Thymus (tissue), 11 donors: ENCODE measurements around the gene PLCD1. TPM values are rescaled to one million over a fixed set of nuclear protein-coding genes. Genes with fewer than 3 reads are reported as not detected.
A peak's percentile ranks its signal among the peaks of the same experiment; 100 is the strongest.
"Not testable (repeated sequence)": the region's sequence is repeated elsewhere in the genome, so short reads cannot be mapped to it uniquely, and the experiment has no call there.

ENCODE experiments used
- DNase-seq, 9 donors: peaks; one replicate each; pipeline ENCODE4 v3.0.0-alpha.2; 2013; ENCODE audit warnings: low spot score in 9 of 9, low read depth in 6 of 9, missing footprints in 1 of 9
- H3K27ac ChIP-seq, 2 donors: one replicate each; pipeline ENCODE4 v1.5.1; 2013; ENCODE audit warnings: control low read depth in 1 of 2, low read depth in 1 of 2, low read length in 1 of 2, mild to moderate bottlenecking in 1 of 2, moderate library complexity in 1 of 2
- H3K27me3 ChIP-seq, 2 donors: one replicate each; pipeline ENCODE4 v1.5.1; 2013; ENCODE audit warnings: low read length in 1 of 2; ENCODE audit not compliant: control insufficient read depth in 2 of 2, insufficient read depth in 1 of 2
- H3K36me3 ChIP-seq, 2 donors: one replicate each; pipeline ENCODE4 v1.5.1; 2013; ENCODE audit warnings: low read length in 1 of 2, mild to moderate bottlenecking in 1 of 2, moderate library complexity in 1 of 2; ENCODE audit not compliant: control insufficient read depth in 2 of 2, insufficient read depth in 2 of 2
- H3K4me1 ChIP-seq, 2 donors: one replicate each; pipeline ENCODE4 v1.5.1; 2013; ENCODE audit warnings: low read length in 2 of 2; ENCODE audit not compliant: control insufficient read depth in 2 of 2, insufficient read depth in 2 of 2
- H3K4me3 ChIP-seq, 2 donors: one replicate each; pipeline ENCODE4 v1.5.1; 2013; ENCODE audit warnings: low read length in 2 of 2, control low read depth in 1 of 2, mild to moderate bottlenecking in 1 of 2
- H3K9me3 ChIP-seq, 2 donors: one replicate each; pipeline ENCODE4 v1.5.1; 2013; ENCODE audit warnings: low read length in 1 of 2, mild to moderate bottlenecking in 1 of 2; ENCODE audit not compliant: control insufficient read depth in 2 of 2, insufficient read depth in 1 of 2
- WGBS: extraction: QIAGEN DNeasy Blood & Tissue Kit; methylation state at CpG from one replicate; pipeline ENCODE4 v1.1.7; 2013; 5-methylcytosine and 5-hydroxymethylcytosine counted together
- polyA plus RNA-seq: library from polyadenylated mRNA; stranded (reverse); fragments of 200-250 nt; gene quantifications from one replicate; pipeline ENCODE4 v1.2.3, GENCODE V29; 2013
- total RNA-seq: library from RNA; stranded (reverse); fragments of 120-200 nt; gene quantifications from one replicate; pipeline ENCODE4 v1.2.4, GENCODE V29; 2013
- donor health status: healthy.

PLCD1 gene
- total and polyA plus RNA-seq, 2 donors: 16.3 to 23.8 TPM

- DNase-seq: no peak
- H3K9me3 ChIP-seq: no peaks in the 10 kb centered on the region
- peaks cover 0 to 7% of the 10 kb centered on the region in 2 donors for H3K4me1 ChIP-seq
- peaks cover 4 to 8% of the 10 kb centered on the region in 2 donors for H3K36me3 ChIP-seq
- no peaks in the 10 kb centered on the region for H3K27me3 ChIP-seq
- 98% methylated on average over 8 of the region's 8 CpGs for WGBS
- no peak overlapping the region for H3K4me3 ChIP-seq
- H3K27ac ChIP-seq: no peak overlapping the region
Observed at GRCh38 chr3:37979541-37980461, 49.6 kb downstream of the PLCD1 start.

DNA sequence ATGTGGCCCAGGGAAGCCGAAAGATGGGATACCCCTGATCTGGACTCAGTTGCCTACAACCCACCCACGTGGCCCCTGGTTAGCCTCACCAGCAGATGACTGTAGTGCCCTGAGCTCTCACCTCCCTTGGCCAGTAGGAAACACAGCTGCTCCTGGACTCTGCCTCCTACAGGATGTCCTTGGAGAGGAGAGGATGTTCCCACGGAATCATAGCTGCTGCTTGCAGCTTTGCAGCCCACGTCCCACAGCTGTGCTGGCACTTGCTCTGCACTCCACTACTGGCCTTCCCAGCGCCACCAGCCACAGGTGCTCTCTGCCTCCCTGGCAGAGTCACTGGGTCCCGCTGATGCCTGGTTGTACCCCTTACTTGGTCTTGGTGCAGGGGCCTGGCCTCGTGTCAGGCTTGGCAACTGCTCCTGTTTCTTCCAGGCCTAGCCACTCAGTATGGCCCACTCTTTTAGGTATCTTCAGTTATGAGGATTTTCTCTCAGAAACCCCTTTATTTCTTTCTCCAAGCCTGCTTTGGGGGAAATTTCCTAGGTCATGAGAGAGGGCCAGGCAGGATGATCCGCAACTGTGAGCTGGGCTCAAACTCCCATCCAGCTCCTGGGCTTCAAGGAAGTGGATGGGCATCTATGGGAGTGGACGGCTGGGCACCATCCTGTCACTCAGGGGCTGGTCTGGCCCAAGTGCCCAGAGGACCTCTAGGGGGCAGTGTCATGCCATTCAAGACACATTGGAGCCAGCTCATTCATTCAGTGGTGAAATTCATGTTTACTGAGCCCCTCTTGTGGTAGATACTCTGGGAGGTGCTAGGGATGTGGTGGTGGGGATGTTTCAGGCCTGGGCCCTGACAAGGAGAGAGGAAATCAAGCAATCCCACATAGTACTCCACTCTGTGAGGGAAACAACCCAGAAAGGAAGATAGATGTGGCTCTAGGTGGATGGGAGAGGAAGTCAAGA lies 55.0 kb downstream of the PLCD1 start:
- Histone ChIP-seq H3K4me3 (no peak overlapping the region), H3K27me3 (no peaks in the 10 kb centered on the region), H3K4me1 (peaks cover 0 to 9% of the 10 kb centered on the region in 2 donors), H3K9me3 (no peaks in the 10 kb centered on the region), H3K36me3 (peaks cover 4 to 8% of the 10 kb centered on the region in 2 donors), H3K27ac (no peak overlapping the region)
- 90% methylated on average over 9 of the region's 9 CpGs for WGBS
- peak in 4 of 9 donors; percentile 59 to 82 (median 68) for DNase-seq

DNA sequence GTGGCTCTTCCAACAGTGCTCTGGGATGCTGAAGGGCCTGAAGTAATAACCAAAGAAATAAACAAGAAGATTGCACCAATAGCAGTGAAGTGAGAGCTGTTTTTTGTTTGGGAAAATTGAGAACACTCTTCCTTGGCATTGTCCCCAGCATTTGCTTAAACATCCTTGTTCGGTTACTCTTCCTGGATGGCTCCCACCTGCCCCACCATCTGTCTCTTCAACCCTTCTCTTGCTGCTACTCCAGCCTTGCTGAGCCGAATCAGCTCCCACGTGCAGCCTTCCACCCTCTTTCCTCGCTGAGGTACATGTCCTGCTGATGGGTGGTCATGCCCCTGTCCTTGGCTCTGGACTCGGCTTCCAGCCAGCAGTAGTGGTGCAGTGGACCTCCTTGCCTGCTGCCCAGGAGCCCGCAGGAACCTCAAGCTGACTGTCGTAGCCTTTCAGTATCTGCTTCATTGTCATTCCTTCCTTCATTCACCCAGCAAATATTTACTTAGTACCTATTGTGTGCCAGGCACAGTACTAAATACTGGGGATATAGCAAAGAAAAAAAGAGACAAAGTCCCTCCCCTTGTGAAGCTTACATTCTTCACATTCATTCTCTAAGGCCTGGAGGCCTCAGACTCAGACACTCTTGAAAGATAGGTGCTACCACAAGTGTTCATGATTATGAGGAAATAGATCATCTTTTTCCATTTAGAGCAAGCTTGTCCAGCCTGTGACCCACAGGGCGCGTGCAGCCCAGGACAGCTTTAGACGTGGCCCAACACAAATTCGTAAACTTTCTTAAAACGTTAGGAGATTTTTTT lies 56.0 kb downstream of the PLCD1 start:
- H3K4me1 ChIP-seq: peaks cover 0 to 13% of the 10 kb centered on the region in 2 donors
- no peak overlapping the region for H3K27ac ChIP-seq
- no peak for DNase-seq
- H3K36me3 ChIP-seq: peaks cover 4 to 8% of the 10 kb centered on the region in 2 donors
- H3K9me3 ChIP-seq: no peaks in the 10 kb centered on the region
- 97% methylated on average over 12 of the region's 12 CpGs for WGBS
- no peak overlapping the region for H3K4me3 ChIP-seq
- H3K27me3 ChIP-seq: no peaks in the 10 kb centered on the region

DNA sequence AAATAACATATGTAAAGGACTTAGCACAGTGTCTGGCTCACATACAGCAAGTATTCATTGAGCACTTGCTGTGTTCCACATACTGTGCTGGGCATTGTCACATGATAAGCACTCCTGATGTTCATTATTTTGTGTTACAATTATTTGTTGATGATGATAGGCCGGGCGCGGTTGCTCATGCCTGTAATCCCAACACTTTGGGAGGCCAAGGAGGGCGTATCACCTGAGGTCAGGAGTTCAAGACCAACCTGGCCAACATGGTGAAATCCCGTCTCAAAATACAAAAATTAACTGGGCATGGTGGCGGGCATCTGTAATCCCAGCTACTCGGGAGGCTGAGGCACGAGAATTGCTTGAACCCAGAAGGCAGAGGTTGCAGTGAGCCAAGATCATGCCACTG lies 57.4 kb downstream of the PLCD1 start:
- H3K27ac ChIP-seq, H3K36me3 ChIP-seq, DNase-seq, H3K4me3 ChIP-seq, H3K27me3 ChIP-seq, H3K9me3 ChIP-seq: not testable (repeated sequence)
- 98% methylated on average over 8 of the region's 8 CpGs for WGBS
- H3K4me1 ChIP-seq: peaks cover 0 to 13% of the 10 kb centered on the region in 2 donors

DNA sequence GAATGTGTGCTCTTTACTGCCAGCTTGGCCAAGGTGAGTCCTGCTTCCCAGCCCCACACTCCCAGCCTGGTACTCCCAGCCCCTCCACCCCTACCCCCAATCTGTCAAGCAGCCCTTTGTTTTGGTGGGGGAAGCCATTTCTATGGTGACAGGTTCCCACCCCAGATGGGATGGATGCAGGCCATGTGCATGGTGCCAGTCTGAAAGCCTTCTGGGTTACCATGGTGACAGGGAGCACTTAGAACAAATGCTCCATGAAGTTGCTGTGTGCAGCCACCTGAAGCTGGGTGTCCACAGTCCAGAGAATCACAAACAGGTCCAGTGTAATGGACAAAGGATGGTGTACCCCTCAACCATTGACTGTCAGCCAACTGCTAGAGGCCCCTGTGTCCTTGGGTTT lies 58.0 kb downstream of the PLCD1 start:
- no peak for DNase-seq
- Histone ChIP-seq H3K4me1 (peaks cover 0 to 13% of the 10 kb centered on the region in 2 donors), H3K4me3 (no peak overlapping the region), H3K27ac (no peak overlapping the region), H3K27me3 (no peaks in the 10 kb centered on the region), H3K36me3 (peaks cover 4 to 8% of the 10 kb centered on the region in 2 donors), H3K9me3 (no peaks in the 10 kb centered on the region)

DNA sequence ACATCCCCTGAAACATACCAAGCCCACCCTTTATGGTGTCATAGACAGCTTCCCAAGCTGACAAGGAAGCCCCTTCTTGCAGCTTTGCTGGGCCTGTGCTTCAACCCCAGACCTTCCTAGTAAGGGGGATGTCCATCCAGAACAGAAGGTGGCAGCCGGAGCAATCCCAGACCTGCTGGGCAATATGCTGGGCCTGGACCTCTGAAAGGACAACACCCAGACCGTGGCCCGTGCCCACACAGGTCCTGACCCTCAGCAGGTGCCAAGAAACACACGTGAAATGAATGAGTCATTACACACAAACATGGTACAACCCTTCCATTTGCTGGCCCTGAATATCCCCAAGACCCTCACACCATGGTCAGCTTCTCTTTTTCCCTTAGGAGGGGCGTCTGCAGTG lies 58.6 kb downstream of the PLCD1 start:
- no peak for DNase-seq
- Histone ChIP-seq H3K36me3 (peaks cover 3 to 4% of the 10 kb centered on the region in 2 donors), H3K4me3 (no peak overlapping the region), H3K4me1 (peaks cover 0 to 13% of the 10 kb centered on the region in 2 donors), H3K9me3 (no peaks in the 10 kb centered on the region), H3K27me3 (no peaks in the 10 kb centered on the region), H3K27ac (no peak overlapping the region)
- 96% methylated on average over 5 of the region's 5 CpGs for WGBS

- 47% methylated on average over 7 of the region's 7 CpGs for WGBS
- Histone ChIP-seq H3K36me3 (no peaks in the 10 kb centered on the region), H3K9me3 (no peaks in the 10 kb centered on the region), H3K27ac (no peak overlapping the region), H3K27me3 (no peaks in the 10 kb centered on the region), H3K4me3 (no peak overlapping the region), H3K4me1 (peaks cover 0 to 10% of the 10 kb centered on the region in 2 donors)
- no peak for DNase-seq
Observed at GRCh38 chr3:37969596-37970100, 59.8 kb downstream of the PLCD1 start.

DNA sequence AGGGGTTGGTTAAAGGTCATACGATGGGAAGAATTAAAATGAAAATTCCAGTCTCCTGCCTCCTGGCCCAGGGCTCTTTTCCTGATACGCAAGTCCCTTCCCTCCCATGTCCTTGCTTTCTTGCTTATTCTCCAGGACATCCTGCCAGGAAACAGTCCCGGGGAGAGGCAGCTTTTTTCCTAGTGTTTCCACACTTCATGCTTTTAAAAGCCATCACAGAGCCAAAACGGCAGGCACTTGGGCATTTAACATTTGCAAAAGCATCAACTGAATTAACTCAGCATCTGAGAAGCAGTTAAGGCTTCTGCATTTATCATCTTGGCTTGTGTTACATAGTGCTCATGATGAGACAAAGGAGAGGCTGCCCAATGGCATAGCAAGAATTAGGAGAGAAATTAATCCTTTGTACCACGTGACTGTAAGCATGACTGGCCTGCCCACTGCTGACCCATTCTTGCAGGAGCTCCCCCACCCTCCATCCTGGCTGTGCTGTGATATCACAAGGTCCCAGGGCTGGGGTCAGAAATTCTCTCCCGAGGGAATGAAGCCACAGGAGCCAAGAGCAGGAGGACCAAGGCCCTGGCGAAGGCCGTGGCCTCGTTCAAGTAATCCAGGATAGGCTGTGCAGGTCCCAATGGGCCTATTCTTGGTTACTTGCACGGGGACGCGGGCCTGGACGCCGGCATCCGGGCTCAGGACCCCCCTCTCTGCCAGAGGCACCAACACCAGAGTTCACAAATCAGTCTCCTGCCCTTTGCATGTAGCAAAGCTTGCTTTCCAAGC lies 60.4 kb downstream of the PLCD1 start:
- H3K27ac ChIP-seq: no peak overlapping the region
- H3K9me3 ChIP-seq: no peaks in the 10 kb centered on the region
- H3K36me3 ChIP-seq: no peaks in the 10 kb centered on the region
- 97% methylated on average over 15 of the region's 15 CpGs for WGBS
- DNase-seq: no peak
- peaks cover 0 to 10% of the 10 kb centered on the region in 2 donors for H3K4me1 ChIP-seq
- H3K27me3 ChIP-seq: no peaks in the 10 kb centered on the region
- no peak overlapping the region for H3K4me3 ChIP-seq
